ENCODE results near the gene TRAF3IP1. TPM values are rescaled to one million over a fixed set of nuclear protein-coding genes. Genes with fewer than 3 reads are reported as not detected.

TRAF3IP1 gene
- total and polyA plus RNA-seq, 12 donors, result 5.5 to 18.5 (median 12.4) TPM

DNA sequence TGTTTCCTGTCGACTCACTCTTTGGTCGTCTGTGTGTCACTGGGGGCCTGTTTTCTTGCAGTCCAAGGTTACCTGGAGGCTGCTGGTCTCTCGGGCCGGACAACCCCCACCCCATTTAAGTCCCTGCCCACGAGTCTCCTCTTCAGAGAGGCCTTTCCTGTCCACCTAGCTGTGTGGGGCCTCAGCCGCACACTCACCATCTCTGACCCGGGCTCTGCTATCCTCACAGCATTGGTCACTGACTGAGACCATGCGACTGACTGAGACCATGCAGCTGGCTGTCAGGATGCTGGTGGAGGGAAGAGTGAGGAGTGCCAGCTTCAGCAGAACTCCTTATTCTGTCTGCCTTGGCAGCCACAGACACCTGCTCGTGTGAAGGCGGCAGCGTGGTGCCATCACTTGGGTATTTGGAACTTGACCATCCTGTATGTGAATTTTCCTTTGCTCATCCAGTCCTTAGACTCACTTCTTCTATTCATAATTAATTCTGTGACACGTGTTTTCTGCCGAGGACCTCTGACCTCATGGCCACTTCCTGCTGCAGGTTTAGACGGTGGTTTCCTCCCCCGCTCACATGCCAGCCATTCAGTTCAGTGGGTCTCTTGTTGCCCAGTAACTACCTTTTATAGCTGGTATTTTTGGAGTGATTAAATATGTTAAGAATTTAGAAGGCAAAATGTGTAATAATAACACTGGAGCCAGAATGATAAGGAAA, 58.9 kb downstream of the TRAF3IP1 start:
- intact Hi-C loops (cut with DNase I), result no loop called here
- Histone ChIP-seq H3K4me3 (no peak overlapping the region), H3K27me3 (no peaks in the 10 kb centered on the region), H3K36me3 (replicated peaks in 1 of 2) (no peaks in the 10 kb centered on the region), H3K27ac (no peak overlapping the region), H3K4me1 (replicated peaks in 1 of 2) (peaks cover 0 to 5% of the 10 kb centered on the region in 2 donors), H3K9me3 (replicated peaks in 1 of 3) (no peaks in the 10 kb centered on the region)
- 83 to 85% (median 85%) methylated on average over 12 to 15 of the region's 15 CpGs for whole genome bisulfite sequencing, 4 donors
- TF ChIP-seq, protein P1, sequence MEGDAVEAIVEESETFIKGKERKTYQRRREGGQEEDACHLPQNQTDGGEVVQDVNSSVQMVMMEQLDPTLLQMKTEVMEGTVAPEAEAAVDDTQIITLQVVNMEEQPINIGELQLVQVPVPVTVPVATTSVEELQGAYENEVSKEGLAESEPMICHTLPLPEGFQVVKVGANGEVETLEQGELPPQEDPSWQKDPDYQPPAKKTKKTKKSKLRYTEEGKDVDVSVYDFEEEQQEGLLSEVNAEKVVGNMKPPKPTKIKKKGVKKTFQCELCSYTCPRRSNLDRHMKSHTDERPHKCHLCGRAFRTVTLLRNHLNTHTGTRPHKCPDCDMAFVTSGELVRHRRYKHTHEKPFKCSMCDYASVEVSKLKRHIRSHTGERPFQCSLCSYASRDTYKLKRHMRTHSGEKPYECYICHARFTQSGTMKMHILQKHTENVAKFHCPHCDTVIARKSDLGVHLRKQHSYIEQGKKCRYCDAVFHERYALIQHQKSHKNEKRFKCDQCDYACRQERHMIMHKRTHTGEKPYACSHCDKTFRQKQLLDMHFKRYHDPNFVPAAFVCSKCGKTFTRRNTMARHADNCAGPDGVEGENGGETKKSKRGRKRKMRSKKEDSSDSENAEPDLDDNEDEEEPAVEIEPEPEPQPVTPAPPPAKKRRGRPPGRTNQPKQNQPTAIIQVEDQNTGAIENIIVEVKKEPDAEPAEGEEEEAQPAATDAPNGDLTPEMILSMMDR (IDR thresholded peaks at IDR 0.05), result no peak
- TF ChIP-seq POLR2A (IDR thresholded peaks at IDR 0.05), result no peak
- DNase-seq, result no peak

GRCh38 chr2:238380336-238380735, 60.0 kb downstream of the TRAF3IP1 start:
- H3K36me3 ChIP-seq (replicated peaks in 1 of 2), result no peaks in the 10 kb centered on the region
- no peaks in the 10 kb centered on the region for H3K27me3 ChIP-seq
- peaks cover 0 to 5% of the 10 kb centered on the region in 2 donors for H3K4me1 ChIP-seq (replicated peaks in 1 of 2)
- H3K4me3 ChIP-seq, result no peak overlapping the region
- no peak for DNase-seq
- WGBS, 4 donors, result 84 to 91% (median 87%) methylated on average over 3 to 7 of the region's 7 CpGs
- intact Hi-C loops (cut with DNase I), result no loop called here
- TF ChIP-seq, protein P1 (IDR thresholded peaks at IDR 0.05), result no peak
- no peak for TF ChIP-seq POLR2A (IDR thresholded peaks at IDR 0.05)
- no peaks in the 10 kb centered on the region for H3K9me3 ChIP-seq (replicated peaks in 1 of 3)
- no peak overlapping the region for H3K27ac ChIP-seq

DNA sequence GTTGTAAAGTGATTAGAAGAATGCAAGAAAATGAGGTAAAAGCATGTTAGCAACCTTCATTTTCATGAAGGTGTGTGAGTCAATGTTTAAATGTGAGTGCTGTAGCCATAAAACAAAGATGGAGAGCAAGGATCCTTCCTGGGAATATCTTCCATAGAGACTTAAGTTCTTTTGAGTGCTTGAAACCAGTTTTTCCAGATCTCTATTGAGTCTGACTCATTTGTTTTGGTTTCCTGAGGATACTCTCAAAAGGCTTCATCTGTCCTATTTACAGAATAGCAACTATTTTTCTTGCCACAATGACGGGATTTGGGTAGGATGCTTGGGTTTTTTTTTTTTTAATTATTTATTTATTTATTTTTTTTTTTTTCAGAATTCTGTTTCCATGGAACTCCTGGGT, 60.5 kb downstream of the TRAF3IP1 start:
- 51 to 68% (median 63%) methylated on average over 1 of the region's 1 CpG for WGBS, 4 donors
- no peaks in the 10 kb centered on the region for H3K9me3 ChIP-seq (replicated peaks in 1 of 3)
- intact Hi-C loops (cut with DNase I), result no loop called here
- TF ChIP-seq POLR2A (IDR thresholded peaks at IDR 0.05), result no peak
- TF ChIP-seq, protein P1 (IDR thresholded peaks at IDR 0.05), result no peak
- H3K4me3 ChIP-seq, result no peak overlapping the region
- no peak for DNase-seq
- H3K27ac ChIP-seq, result no peak overlapping the region
- no peaks in the 10 kb centered on the region for H3K27me3 ChIP-seq
- peaks cover 0 to 5% of the 10 kb centered on the region in 2 donors for H3K4me1 ChIP-seq (replicated peaks in 1 of 2)
- H3K36me3 ChIP-seq (replicated peaks in 1 of 2), result no peaks in the 10 kb centered on the region

DNA sequence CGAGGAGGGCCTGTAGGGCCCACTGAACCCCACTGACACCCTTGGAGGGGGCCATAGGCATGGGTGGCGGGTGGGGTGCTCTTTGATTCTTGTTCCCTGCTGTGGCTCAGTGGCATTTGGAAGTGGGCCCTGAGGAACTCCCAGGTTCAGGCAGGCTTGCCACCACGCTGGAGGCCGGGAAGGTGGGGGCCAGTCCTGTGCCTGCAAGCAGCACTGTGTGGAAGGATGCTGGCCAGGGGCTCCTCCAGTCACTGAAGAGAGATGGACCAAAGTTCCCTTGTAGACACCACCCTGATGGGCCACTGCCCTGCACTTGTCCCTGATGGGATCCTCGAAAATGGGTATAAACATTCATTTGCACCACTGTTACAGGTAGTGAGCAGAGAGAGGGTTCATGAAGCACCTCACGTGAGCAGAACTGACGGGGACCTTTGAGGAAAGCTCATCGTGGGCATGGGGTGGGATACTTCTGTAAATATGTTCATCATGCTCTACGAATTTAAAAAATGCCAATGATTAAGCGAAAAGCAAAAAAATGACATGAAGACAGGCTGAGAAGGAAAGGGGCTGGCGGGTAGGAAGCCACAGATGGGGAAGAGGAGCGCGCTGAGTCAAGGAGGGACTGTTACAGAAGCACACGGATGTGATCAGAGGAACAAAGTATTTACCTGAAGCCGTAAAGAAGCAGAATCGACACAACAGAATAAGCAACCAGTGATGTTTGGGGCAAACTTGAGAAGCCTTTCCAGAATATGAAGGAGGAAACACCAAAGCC, 61.2 kb downstream of the TRAF3IP1 start:
- TF ChIP-seq, protein P1 (IDR thresholded peaks at IDR 0.05), result no peak
- no peak for TF ChIP-seq POLR2A (IDR thresholded peaks at IDR 0.05)
- Histone ChIP-seq H3K4me3 (no peak overlapping the region), H3K9me3 (replicated peaks in 1 of 3) (no peaks in the 10 kb centered on the region), H3K27me3 (no peaks in the 10 kb centered on the region), H3K27ac (no peak overlapping the region), H3K4me1 (replicated peaks in 1 of 2) (peaks cover 0 to 5% of the 10 kb centered on the region in 2 donors), H3K36me3 (replicated peaks in 1 of 2) (no peaks in the 10 kb centered on the region)
- WGBS, 4 donors, result 86 to 91% (median 89%) methylated on average over 15 to 16 of the region's 16 CpGs
- intact Hi-C loops (cut with DNase I), result no loop called here
- no peak for DNase-seq
